Measurements from ENCODE around the gene FOXP1. TPM values are rescaled to one million over a fixed set of nuclear protein-coding genes. Genes with fewer than 3 reads are reported as not detected.

Gene FOXP1
- total and polyA plus RNA-seq, 2 of the 13 experiments (the other 11 are each of a cell fraction or from before 2014, with no cell fraction given) = 40.4 to 59.0 TPM

DNA sequence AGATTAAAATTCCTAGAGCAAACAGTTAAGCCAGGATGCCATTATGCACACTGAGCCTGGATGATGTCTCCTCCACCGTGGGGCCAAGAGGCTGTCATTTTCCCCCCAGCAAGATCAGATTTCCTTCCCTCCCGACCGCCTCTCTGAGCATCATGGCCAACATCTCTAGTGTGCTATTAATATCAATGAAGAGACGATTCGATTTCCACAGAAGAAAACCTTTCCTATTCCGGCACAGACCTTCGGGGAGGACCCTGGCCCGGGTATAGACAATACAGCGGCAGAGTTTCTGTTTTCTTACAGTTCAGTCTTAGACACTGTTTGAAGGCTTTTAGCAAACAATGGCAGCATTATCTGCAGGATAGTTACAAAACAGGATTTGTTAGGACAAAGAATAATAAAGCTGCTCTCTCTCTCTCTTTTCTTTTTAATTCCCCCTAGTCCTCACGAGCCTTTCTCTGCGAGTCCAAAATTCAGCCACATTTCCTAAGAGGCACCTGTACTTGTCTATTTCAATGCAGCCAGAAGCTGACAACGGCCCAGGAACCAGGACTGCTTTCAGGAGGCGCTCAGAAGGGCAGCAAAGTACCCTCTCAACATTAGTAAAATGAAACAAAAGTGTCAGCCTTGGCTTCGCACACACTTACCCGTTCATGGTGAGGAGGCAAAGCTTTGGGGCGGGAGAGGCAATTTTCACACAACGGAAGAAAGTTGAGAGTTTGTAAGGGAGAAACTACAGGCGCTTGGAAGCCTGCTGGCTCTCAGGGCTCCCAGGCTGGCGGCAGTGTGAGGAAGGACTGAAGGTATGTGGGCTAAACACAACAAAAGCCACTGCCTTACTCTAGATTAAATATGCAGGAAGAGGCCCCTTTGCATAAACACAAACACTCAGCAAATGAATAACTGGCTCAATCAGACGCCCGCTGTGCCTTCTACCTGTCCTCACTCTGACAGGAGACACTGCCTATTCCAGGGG lies 278.0 kb downstream of the FOXP1 start (continued):
- TF ChIP-seq, protein P1, sequence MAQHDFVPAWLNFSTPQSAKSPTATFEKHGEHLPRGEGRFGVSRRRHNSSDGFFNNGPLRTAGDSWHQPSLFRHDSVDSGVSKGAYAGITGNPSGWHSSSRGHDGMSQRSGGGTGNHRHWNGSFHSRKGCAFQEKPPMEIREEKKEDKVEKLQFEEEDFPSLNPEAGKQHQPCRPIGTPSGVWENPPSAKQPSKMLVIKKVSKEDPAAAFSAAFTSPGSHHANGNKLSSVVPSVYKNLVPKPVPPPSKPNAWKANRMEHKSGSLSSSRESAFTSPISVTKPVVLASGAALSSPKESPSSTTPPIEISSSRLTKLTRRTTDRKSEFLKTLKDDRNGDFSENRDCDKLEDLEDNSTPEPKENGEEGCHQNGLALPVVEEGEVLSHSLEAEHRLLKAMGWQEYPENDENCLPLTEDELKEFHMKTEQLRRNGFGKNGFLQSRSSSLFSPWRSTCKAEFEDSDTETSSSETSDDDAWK (CRISPR knock-in tag; IDR thresholded peaks at IDR 0.05) = no peak
- TF ChIP-seq SOX13 (IDR thresholded peaks at IDR 0.05) (0 out of 2 replicates have a peak, but pooled peaks have one; percentile 2), SOX13 (CRISPR knock-in tag; conservative IDR thresholded peaks at IDR 0.05 in 1 of 2, IDR thresholded peaks at IDR 0.05 in 1 of 2) (peak in 1 of 2 experiments; percentile 92; a peak in 2 of 4 replicates), FOXA3 (CRISPR knock-in tag; IDR thresholded peaks at IDR 0.05) (no peak), ZNF563 (CRISPR knock-in tag; IDR thresholded peaks at IDR 0.05) (no peak), ZFP36 (IDR thresholded peaks at IDR 0.05; ENCODE audit: borderline replicate concordance, low read depth, low read length, partially characterized antibody) (no peak), ZNF230 (CRISPR knock-in tag; IDR thresholded peaks at IDR 0.05) (no peak), FOXP1 (IDR thresholded peaks at IDR 0.05) (no peak), FOXP1 (CRISPR knock-in tag; IDR thresholded peaks at IDR 0.05) (peak; percentile 55; the same call in 1 of the 2 replicates), SALL1 (CRISPR knock-in tag; IDR thresholded peaks at IDR 0.05) (0 out of 2 replicates have a peak, but pooled peaks have one; percentile 20), NCOR1 (IDR thresholded peaks at IDR 0.05; ENCODE audit: borderline replicate concordance, low read length) (peak; percentile 1; the same call in 1 of the 2 replicates), ZNF589 (CRISPR knock-in tag; conservative IDR thresholded peaks at IDR 0.05) (no peak), ZNF451 (CRISPR knock-in tag; IDR thresholded peaks at IDR 0.05) (no peak), RXRB (CRISPR knock-in tag; IDR thresholded peaks at IDR 0.05; ENCODE audit: borderline replicate concordance) (no peak), POLR2G (IDR thresholded peaks at IDR 0.05; ENCODE audit: low read depth, low read length) (peak; percentile 31; the same call in 1 of the 2 replicates), SRY (CRISPR knock-in tag; IDR thresholded peaks at IDR 0.05) (no peak), U2AF2 (IDR thresholded peaks at IDR 0.05; ENCODE audit: low read depth, low read length) (no peak), MBNL3 (CRISPR knock-in tag; conservative IDR thresholded peaks at IDR 0.05) (no peak), POLR2AphosphoS5 (IDR thresholded peaks at IDR 0.05; ENCODE audit: low read depth, low read length) (0 out of 2 replicates have a peak, but pooled peaks have one; percentile 30), POLR2A (IDR thresholded peaks at IDR 0.05; ENCODE audit: insufficient read depth in 1 of 2, low read depth in 2 of 2, low read length in 2 of 2) (peak; percentile 21 to 52; a peak in 2 of 4 replicates), SSRP1 (CRISPR knock-in tag; IDR thresholded peaks at IDR 0.05) (peak; percentile 85; the same call in 1 of the 2 replicates), KAT8 (CRISPR knock-in tag; IDR thresholded peaks at IDR 0.05) (peak; percentile 9; the same call in 1 of the 2 replicates), SALL2 (CRISPR knock-in tag; IDR thresholded peaks at IDR 0.05) (no peak), BCL6 (CRISPR knock-in tag; IDR thresholded peaks at IDR 0.05) (peak; percentile 42), CREM (IDR thresholded peaks at IDR 0.05) (peak; percentile 33; the same call in 1 of the 2 replicates), CREM (CRISPR knock-in tag; IDR thresholded peaks at IDR 0.05) (no peak), TBX2 (CRISPR knock-in tag; IDR thresholded peaks at IDR 0.05; ENCODE audit: borderline replicate concordance) (peak; percentile 54; the same call in 1 of the 2 replicates), ELF4 (CRISPR knock-in tag; IDR thresholded peaks at IDR 0.05; ENCODE audit: borderline replicate concordance) (peak; percentile 77; the same call in 1 of the 2 replicates), NFIC (IDR thresholded peaks at IDR 0.05; ENCODE audit: low read length) (0 out of 2 replicates have a peak, but pooled peaks have one; percentile 14), ZNF232 (CRISPR knock-in tag; IDR thresholded peaks at IDR 0.05; ENCODE audit: borderline replicate concordance) (no peak)
- TF ChIP-seq, protein P2, sequence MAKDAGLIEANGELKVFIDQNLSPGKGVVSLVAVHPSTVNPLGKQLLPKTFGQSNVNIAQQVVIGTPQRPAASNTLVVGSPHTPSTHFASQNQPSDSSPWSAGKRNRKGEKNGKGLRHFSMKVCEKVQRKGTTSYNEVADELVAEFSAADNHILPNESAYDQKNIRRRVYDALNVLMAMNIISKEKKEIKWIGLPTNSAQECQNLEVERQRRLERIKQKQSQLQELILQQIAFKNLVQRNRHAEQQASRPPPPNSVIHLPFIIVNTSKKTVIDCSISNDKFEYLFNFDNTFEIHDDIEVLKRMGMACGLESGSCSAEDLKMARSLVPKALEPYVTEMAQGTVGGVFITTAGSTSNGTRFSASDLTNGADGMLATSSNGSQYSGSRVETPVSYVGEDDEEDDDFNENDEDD (CRISPR knock-in tag; IDR thresholded peaks at IDR 0.05; ENCODE audit: borderline replicate concordance) = no peak
